PC-3 (cell line): ENCODE data around the gene ARHGAP40. TPM values are rescaled to one million over a fixed set of nuclear protein-coding genes. Genes with fewer than 3 reads are reported as not detected.

Source experiments
- ATAC-seq: fragments of 200-7000 bp; cut with Tn5 transposase; 2 replicates; pipeline ENCODE4 v1.9.1; 2020; ENCODE audit warnings: mild to moderate bottlenecking, moderate library complexity
- BruUV-seq: library from RNA; stranded (reverse); fragments of 400-500 nt; replicated peaks from 2 replicates; lab custom pipeline; 2021; lab: Mats Ljungman, UMichigan
- CTCF ChIA-PET: fragments of 300-600 bp; sonication (Branson Sonifier 250); formaldehyde crosslinking; loops from one replicate; lab custom pipeline; 2022; ENCODE audit warnings: antibody characterized with exemption; lab: Charles Lee
- POLR2A ChIA-PET: fragments of 300-600 bp; sonication (Branson Sonifier 250); formaldehyde crosslinking; loops from one replicate; lab custom pipeline; 2022; ENCODE audit warnings: antibody characterized with exemption; ENCODE audit not compliant: unreplicated experiment; lab: Charles Lee
- DNase-seq: peaks from one replicate; pipeline ENCODE4 v3.0.0-alpha.2; 2015
- H2AFZ ChIP-seq: fragments of 300-600 bp; sonication (generic); 2 replicates; pipeline ENCODE4 v1.6.0; 2016; ENCODE audit warnings: antibody characterized with exemption, low read length
- H3F3A ChIP-seq: fragments of 300-600 bp; sonication (generic); one replicate; pipeline ENCODE4 v1.6.0; 2017; ENCODE audit warnings: antibody characterized with exemption, low read length, control low read depth, mild to moderate bottlenecking; ENCODE audit not compliant: unreplicated experiment
- H3K27ac ChIP-seq: fragments of 300-600 bp; sonication (generic); 2 replicates; pipeline ENCODE4 v1.5.1; 2016; ENCODE audit warnings: mild to moderate bottlenecking, low read length
- H3K27me3 ChIP-seq: fragments of 300-600 bp; sonication (generic); 2 replicates; pipeline ENCODE4 v1.6.1; 2016; ENCODE audit warnings: low read length, mixed read lengths
- H3K36me3 ChIP-seq: fragments of 300-600 bp; sonication (generic); 2 replicates; pipeline ENCODE4 v1.6.1; 2016; ENCODE audit warnings: low read depth, mixed run types, low read length, mixed read lengths
- H3K4me1 ChIP-seq: fragments of 300-600 bp; sonication (generic); 2 replicates; pipeline ENCODE4 v1.5.1; 2016; ENCODE audit warnings: low read length; ENCODE audit not compliant: insufficient read depth
- H3K4me2 ChIP-seq: fragments of 300-600 bp; sonication (generic); 2 replicates; pipeline ENCODE4 v1.6.0; 2016; ENCODE audit warnings: low read length
- H3K4me3 ChIP-seq: fragments of 300-600 bp; sonication (generic); 2 replicates; pipeline ENCODE4 v1.5.1; 2016; ENCODE audit warnings: mild to moderate bottlenecking, low read length, mixed read lengths
- H3K79me2 ChIP-seq: fragments of 300-600 bp; sonication (generic); 2 replicates; pipeline ENCODE4 v1.6.1; 2017; ENCODE audit warnings: low read length, mixed read lengths
- H3K9ac ChIP-seq: fragments of 300-600 bp; sonication (generic); 2 replicates; pipeline ENCODE4 v1.6.0; 2016; ENCODE audit warnings: mild to moderate bottlenecking, low read length
- H3K9me2 ChIP-seq: fragments of 300-600 bp; sonication (generic); replicated peaks from 2 replicates; pipeline ENCODE4 v1.6.1; 2016; ENCODE audit warnings: mixed run types, low read length, mixed read lengths
- H3K9me3 ChIP-seq: fragments of 300-600 bp; sonication (generic); 2 replicates; pipeline ENCODE4 v1.6.1; 2016; ENCODE audit warnings: low read length, mixed read lengths
- H4K20me1 ChIP-seq: fragments of 300-600 bp; sonication (generic); 2 replicates; pipeline ENCODE4 v1.6.1; 2016; ENCODE audit warnings: low read length, mixed read lengths
- EZH2 ChIP-seq: fragments of 300-600 bp; sonication (generic); IDR thresholded peaks from one replicate; pipeline ENCODE4 v1.6.1; 2017; ENCODE audit warnings: antibody characterized with exemption, mild to moderate bottlenecking, low read length; ENCODE audit not compliant: unreplicated experiment
- EZH2phosphoT487 ChIP-seq: fragments of 300-600 bp; sonication (generic); IDR thresholded peaks from 2 replicates; pipeline ENCODE4 v1.6.1; 2018; ENCODE audit warnings: mild to moderate bottlenecking, antibody characterized with exemption, low read length, borderline replicate concordance
- intact Hi-C: fragments of 100-400 bp; cut with micrococcal nuclease; formaldehyde crosslinking; loops from 2 replicates; pipeline ENCODE4 v1.9.0; 2023
- total RNA-seq: library from RNA; depleted of rRNA; stranded (reverse); fragments of >200 nt; gene quantifications from 2 replicates; pipeline ENCODE4 v1.2.3, GENCODE V29; 2014; rRNA removed
- TF ChIP-seq, protein P1 (sequence below): fragments of 300-600 bp; sonication (generic); conservative IDR thresholded peaks from 2 replicates; pipeline ENCODE4 v1.5.1; 2017; ENCODE audit warnings: antibody characterized with exemption, low read depth, mild to moderate bottlenecking, low read length

The ARHGAP40 gene
- total RNA-seq, 1 experiment from 2014 or later: not detected

DNA sequence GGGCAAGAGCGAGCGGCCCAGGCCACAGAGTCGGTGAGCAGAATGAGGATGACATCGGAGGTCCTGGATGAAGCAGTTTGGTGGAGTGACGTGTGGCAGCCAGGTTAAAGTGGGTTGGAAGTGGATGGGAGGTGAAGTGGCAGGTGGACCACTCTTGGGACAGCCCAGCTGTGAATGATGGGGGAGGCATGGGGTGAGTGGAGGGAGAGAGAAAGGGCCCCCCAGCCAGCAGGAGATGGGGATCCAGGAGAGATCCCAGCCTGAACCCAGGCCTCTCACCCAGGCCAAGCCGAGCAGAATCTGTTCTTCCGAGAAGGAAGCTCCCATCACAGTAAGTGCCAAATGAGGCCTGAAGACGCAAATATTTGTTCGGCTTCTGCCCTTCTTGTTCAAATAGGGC is 95.7 kb downstream of the ARHGAP40 start:
- DNase-seq (no peak), ATAC-seq (no peak)
- Histone ChIP-seq H3K27me3 (peaks cover 67% of the 10 kb centered on the region), H2AFZ (no peak overlapping the region), H3K4me2 (no peak overlapping the region), H3K4me3 (no peak overlapping the region), H3F3A (no peaks in the 10 kb centered on the region), H3K9me3 (no peaks in the 10 kb centered on the region), H3K36me3 (no peaks in the 10 kb centered on the region), H3K27ac (no peak overlapping the region), H3K9ac (no peak overlapping the region), H4K20me1 (no peaks in the 10 kb centered on the region), H3K79me2 (no peaks in the 10 kb centered on the region), H3K4me1 (no peaks in the 10 kb centered on the region), H3K9me2 (no peaks in the 10 kb centered on the region)
- TF ChIP-seq, protein P1, sequence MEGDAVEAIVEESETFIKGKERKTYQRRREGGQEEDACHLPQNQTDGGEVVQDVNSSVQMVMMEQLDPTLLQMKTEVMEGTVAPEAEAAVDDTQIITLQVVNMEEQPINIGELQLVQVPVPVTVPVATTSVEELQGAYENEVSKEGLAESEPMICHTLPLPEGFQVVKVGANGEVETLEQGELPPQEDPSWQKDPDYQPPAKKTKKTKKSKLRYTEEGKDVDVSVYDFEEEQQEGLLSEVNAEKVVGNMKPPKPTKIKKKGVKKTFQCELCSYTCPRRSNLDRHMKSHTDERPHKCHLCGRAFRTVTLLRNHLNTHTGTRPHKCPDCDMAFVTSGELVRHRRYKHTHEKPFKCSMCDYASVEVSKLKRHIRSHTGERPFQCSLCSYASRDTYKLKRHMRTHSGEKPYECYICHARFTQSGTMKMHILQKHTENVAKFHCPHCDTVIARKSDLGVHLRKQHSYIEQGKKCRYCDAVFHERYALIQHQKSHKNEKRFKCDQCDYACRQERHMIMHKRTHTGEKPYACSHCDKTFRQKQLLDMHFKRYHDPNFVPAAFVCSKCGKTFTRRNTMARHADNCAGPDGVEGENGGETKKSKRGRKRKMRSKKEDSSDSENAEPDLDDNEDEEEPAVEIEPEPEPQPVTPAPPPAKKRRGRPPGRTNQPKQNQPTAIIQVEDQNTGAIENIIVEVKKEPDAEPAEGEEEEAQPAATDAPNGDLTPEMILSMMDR: no peak
- ChIA-PET POLR2A (no interaction called here), CTCF (no interaction called here)
- intact Hi-C loops: no loop called here
- BruUV-seq: no TSS peak

DNA sequence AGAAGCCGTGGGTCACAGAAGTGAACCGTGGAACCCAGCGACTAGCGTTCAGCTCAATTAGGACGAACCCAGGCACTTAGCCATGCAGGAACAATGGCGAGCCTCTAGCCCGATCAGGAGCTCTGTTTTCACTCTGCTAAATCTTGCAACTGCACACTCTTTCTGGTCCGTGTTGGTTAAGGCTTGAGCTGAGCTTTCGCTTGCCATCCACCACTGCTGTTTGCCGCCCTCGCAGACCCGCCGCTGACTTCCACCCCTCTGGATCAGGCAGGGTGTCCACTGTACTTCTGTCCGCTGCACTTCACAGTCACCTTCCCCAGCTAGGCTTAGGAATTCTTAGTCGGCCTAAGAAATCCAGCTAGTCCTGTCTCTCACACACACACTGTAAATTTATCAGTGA is 96.9 kb downstream of the ARHGAP40 start:
- no peak overlapping the region for H3K4me2 ChIP-seq
- no peaks in the 10 kb centered on the region for H4K20me1 ChIP-seq
- no peaks in the 10 kb centered on the region for H3K36me3 ChIP-seq
- peaks cover 80% of the 10 kb centered on the region for H3K27me3 ChIP-seq
- H3K9me2 ChIP-seq: no peaks in the 10 kb centered on the region
- no peak for ATAC-seq
- no peaks in the 10 kb centered on the region for H3K4me1 ChIP-seq
- ChIA-PET CTCF (no interaction called here), POLR2A (no interaction called here)
- no TSS peak for BruUV-seq
- H3K9ac ChIP-seq: no peak overlapping the region
- no peaks in the 10 kb centered on the region for H3F3A ChIP-seq
- H2AFZ ChIP-seq: no peak overlapping the region
- no peak overlapping the region for H3K4me3 ChIP-seq
- no peak for DNase-seq
- intact Hi-C loops: no loop called here
- TF ChIP-seq, protein P1: no peak
- TF ChIP-seq EZH2: no peak
- TF ChIP-seq EZH2phosphoT487: no peak
- no peaks in the 10 kb centered on the region for H3K79me2 ChIP-seq
- H3K9me3 ChIP-seq: no peaks in the 10 kb centered on the region
- no peak overlapping the region for H3K27ac ChIP-seq

DNA sequence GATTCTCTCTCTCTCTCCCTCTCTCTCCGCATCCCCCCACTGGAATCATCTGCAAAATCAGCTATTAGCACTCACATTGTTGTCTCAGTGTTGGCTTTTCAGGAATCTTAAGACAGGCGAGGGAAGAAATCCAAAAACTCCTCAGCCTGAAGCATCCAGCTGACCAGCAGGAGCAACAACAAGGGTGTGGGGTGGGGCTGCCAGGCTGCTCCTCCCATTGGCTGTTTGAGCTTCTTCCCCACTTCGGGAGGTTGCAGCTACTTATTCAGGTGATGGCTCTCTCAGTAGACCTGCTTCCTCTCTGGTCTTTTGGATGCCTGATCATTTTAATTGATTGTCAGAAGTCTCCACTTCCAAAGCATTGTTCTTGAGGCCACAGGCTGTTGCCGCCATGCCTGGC is 98.5 kb downstream of the ARHGAP40 start:
- BruUV-seq: no TSS peak
- DNase-seq (no peak), ATAC-seq (no peak)
- H3K4me2 ChIP-seq: no peak overlapping the region
- no peak overlapping the region for H3K27ac ChIP-seq
- no peaks in the 10 kb centered on the region for H4K20me1 ChIP-seq
- H3K4me3 ChIP-seq: no peak overlapping the region
- peaks cover 92% of the 10 kb centered on the region for H3K27me3 ChIP-seq
- TF ChIP-seq, protein P1: no peak
- no peak for TF ChIP-seq EZH2
- no peak for TF ChIP-seq EZH2phosphoT487
- H3K9me3 ChIP-seq: no peaks in the 10 kb centered on the region
- H3K79me2 ChIP-seq: no peaks in the 10 kb centered on the region
- intact Hi-C loops: no loop called here
- no peaks in the 10 kb centered on the region for H3F3A ChIP-seq
- no peaks in the 10 kb centered on the region for H3K9me2 ChIP-seq
- no peaks in the 10 kb centered on the region for H3K4me1 ChIP-seq
- H3K36me3 ChIP-seq: no peaks in the 10 kb centered on the region
- ChIA-PET CTCF (no interaction called here), POLR2A (no interaction called here)
- H3K9ac ChIP-seq: no peak overlapping the region
- H2AFZ ChIP-seq: no peak overlapping the region

Other genes with a start within 250 kb of the ARHGAP40 start
- 52.0 and 62.0 TPM in 2 replicates for gene SNHG17, start 166.5 kb upstream of the ARHGAP40 start, total RNA-seq
- gene RALGAPB, start 129.0 kb upstream of the ARHGAP40 start, total RNA-seq: 28.0 and 30.4 TPM in 2 replicates
- not detected in 2 replicates for gene ADIG, start 20.6 kb upstream of the ARHGAP40 start, total RNA-seq
- not detected in 2 replicates for gene SLC32A1, start 122.7 kb downstream of the ARHGAP40 start, total RNA-seq
- 16.1 and 18.3 TPM in 2 replicates for gene ACTR5, start 146.7 kb downstream of the ARHGAP40 start, total RNA-seq
- 0.04 and 0.12 TPM in 2 replicates for gene PPP1R16B, start 203.9 kb downstream of the ARHGAP40 start, total RNA-seq